GM10847 (cell line): ENCODE results near the gene COL4A1.

Experiments used
- POLR2A ChIP-seq: IDR thresholded peaks from 2 replicates; pipeline ENCODE4 v1.6.1; 2011; ENCODE audit not compliant: insufficient read length; ENCODE audit errors: extremely low read depth

COL4A1 gene

GRCh38 chr13:110200276-110200870 is 106.6 kb downstream of the COL4A1 start:
- TF ChIP-seq POLR2A, result no peak

DNA sequence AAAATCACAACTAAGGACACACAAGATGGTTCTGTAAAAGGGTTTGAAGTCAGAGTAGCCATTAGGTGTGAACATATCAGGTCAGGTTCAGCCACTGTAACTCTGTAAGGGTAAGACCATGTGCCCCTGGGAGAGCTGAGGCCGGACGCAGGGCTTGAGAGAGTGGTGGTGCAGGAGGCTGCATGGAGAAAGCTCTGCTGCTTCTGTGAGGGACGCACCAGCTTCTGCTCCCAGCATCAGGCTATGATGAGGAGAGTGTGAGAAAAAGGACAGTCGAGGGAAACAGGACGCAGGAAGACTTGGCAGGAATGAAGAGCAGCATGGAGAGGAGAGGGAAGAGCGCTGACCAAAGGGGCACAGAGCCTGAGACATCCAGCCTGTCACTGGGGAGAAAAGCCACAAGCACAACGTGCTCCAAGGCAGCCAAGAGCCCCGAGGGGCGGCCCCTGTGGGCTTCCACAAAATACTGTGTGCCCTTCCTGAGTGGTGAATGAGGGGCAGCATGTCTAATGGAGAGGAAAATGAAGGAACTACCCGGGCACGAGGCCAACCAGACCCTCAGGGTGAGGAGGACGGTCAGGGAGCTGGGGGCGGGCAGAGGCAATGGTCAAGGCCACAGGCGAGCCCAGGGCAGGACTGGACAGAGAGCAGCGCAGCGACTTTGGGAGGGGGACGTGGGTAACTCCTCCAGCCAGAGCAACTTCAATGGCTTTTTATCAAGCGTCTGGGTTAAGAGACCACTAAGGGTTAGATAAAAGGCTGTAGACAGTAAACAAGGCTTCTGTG is 107.7 kb downstream of the COL4A1 start:
- TF ChIP-seq POLR2A, result no peak

GRCh38 chr13:110197471-110197870 is 109.5 kb downstream of the COL4A1 start:
- no peak for TF ChIP-seq POLR2A

GRCh38 chr13:110197026-110197425 is 109.9 kb downstream of the COL4A1 start:
- TF ChIP-seq POLR2A, result no peak

- TF ChIP-seq POLR2A, result no peak
Measured at GRCh38 chr13:110195547-110196485, 111.1 kb downstream of the COL4A1 start.

DNA sequence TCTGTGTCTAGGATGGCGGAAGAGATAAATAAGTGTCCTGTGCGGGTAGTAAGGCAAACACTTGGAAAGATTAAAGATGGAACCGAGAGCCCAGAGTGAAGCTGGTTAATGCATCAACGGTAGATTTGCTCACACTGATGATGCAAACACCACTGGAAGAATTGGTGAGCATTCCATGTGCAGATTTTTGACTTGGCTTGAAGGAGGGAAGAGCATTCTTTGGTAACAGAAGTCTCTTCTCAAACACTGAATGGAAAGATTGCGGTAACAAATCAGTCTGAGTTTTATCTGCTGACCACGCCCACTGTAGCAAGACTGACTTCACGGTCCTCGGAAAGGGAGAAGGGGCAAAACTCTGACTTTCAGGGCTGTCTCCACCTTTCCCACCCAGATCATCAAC is 112.5 kb downstream of the COL4A1 start:
- no peak for TF ChIP-seq POLR2A

DNA sequence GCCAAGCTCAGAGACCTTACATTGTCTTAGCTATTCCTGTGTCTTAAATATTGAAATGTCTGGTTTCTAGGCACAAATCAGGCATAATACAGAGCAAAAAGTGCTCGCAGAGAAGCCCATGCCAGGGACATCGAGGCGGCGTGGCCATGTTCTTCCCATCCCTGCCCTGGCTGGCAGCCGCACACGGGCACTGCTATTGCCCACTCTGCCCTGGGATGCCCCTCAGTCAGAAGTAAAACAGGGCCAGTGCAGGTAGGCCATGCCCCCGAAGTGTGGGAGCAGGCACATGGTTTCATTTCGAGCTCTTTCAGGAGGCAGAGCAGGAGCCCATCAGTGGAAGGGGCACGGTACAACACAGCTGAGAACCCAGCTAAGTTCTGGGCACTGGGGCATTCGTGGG is 113.5 kb downstream of the COL4A1 start:
- TF ChIP-seq POLR2A, result no peak

- TF ChIP-seq POLR2A, result no peak
Measured at GRCh38 chr13:110192472-110192871, 114.5 kb downstream of the COL4A1 start.

- TF ChIP-seq POLR2A, result no peak
Measured at GRCh38 chr13:110187641-110188161, 119.3 kb downstream of the COL4A1 start.

GRCh38 chr13:110186231-110186855 is 120.6 kb downstream of the COL4A1 start:
- no peak for TF ChIP-seq POLR2A

DNA sequence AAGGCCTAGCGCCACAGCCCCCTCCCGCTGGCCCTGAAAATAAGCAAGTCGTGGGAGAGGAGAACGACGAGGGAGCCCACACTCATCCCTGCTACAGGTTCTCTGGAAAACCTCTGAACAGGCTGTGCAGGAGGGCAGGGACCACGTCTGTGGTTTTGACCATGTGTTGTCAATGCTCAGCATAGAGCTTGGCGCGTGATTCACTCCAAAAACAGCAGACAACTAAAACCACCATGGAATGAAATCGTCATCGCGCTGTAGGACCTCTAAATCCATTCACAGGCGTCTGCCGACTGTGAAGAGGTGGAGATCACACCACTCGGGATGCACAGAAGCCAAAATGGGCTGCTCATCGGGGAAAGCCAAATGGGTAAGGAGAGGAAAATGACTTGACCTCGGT is 121.3 kb downstream of the COL4A1 start:
- TF ChIP-seq POLR2A, result no peak

DNA sequence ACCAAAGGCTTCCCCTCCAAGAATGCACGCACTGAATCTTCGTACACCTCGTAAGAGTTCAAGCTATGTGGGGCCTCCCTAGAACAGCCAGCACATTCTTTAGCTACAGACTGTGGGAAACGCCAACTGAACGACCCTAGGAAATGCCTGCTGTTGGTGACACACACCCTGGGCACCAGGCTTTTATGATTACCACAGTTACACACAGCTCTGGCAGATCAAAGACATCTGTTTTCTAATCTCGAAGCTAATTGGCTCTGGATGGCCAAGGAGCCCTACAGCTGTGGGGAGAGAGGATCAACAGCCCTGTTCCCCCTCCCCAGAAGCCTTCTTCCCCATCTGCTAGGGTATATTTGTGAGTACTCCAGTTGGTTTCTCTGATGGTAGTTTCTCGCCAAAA is 123.0 kb downstream of the COL4A1 start:
- no peak for TF ChIP-seq POLR2A

DNA sequence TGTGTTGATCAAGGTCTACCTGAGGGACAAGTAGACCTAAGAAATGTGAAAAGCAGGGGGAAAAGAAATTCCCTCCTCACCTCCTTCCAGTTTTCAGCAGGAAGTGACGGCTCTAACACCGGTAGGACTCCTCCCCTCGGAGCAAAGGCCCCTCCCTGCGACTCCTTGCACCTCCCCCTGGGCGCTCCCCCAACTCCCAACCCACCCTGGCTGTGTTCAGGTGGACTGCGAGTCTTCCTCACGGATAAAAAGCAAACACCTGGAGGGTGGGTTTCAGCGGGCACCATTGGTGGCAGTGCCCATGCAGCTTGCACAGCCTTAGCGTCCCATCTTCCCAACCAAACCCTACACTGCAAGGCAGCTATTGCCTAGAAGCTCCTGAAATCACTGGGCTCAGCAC is 124.5 kb downstream of the COL4A1 start:
- TF ChIP-seq POLR2A, result no peak

DNA sequence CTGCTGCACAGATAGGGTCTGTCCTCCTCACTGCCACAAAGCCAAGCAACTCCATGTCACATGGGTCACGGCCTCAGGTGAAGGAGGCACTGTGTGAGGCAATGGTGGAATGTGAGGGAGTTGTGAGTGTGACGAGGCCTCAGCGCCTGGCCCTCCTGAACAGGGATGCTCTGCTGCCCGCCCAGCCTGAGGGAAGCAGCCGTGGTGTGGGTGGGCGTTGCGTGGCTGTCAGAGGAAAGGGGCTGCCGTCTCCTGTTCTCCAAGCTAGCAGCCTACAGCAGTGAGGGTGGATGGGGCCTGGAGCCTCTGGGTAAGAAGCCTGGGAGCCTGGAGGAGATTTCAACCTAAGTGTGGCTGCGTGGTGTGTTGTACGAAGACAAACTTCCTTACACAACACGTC is 125.0 kb downstream of the COL4A1 start:
- TF ChIP-seq POLR2A, result no peak

GRCh38 chr13:110179857-110180147 is 127.2 kb downstream of the COL4A1 start:
- no peak for TF ChIP-seq POLR2A

DNA sequence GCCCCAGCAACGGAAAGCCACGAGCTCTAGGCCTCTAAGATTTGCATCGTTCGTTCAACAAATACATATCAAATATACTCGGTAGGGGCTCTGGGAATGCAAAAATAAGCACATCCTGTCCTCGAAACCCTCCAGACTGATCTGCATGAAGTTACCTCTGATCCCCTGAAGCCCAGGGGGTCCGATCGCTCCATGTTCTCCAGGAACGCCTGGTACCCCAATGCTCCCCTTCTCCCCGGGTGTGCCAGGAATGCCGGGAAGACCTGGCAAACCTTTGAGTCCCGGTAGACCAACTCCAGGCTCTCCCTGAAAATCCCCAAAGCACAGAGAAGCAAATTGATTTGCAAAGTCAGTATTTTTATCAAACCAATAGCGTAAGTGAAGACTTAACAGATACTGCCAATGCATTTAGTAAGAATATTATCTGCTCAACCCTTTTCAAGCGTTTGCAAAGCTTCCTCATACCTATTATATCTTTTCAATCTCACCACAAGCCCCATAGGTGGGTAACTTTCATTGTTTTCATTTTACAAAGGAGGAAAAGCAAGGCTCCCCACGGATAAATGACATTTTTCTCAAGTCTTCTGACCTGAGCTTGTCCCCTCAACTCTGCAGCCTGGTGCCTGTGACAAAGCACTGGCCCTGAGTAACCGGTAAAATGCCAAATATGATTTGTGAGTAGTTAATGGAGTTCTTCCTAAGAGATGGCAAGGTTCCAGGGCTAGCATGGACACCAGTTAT is 127.7 kb downstream of the COL4A1 start:
- no peak for TF ChIP-seq POLR2A
